ENCODE data around the gene URB1.

GRCh38 chr21:32316361-32317215, 76.2 kb downstream of the URB1 start:
- TF ChIP-seq CTCF (IDR thresholded peaks at IDR 0.05) (no peak), POLR2A (IDR thresholded peaks at IDR 0.05) (no peak), POLR2AphosphoS5 (IDR thresholded peaks at IDR 0.05) (no peak)
